ENCODE results near the gene XXYLT1. TPM values are rescaled to one million over a fixed set of nuclear protein-coding genes. Genes with fewer than 3 reads are reported as not detected.

XXYLT1 gene
- total and polyA plus RNA-seq, 10 of the 15 experiments (the other 5 are each of a cell fraction or from before 2014, with no cell fraction given), result 1.2 to 14.2 (median 9.3) TPM

DNA sequence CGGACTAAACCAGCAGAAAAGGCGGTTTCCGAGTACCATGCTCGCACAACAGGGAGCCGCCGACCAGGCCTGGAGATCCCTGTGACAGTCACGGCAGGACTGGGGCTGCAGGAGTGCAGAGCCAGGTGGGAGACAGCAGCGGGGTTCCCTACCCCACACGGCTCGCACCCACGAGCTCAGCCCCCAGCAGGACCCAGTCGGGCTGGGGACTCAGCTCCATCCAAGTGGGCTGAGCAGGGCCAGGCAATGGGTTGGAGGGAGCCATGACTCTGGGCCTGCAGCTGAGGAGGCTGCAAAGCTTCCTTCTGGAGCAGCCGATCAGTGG lies 15.8 kb downstream of the XXYLT1 start:
- CTCF ChIA-PET, result interaction anchor here (0.6 to 5.2 kb wide), 3 partner anchors 149 to 572 kb away, joined by 3 to 35 read pairs (median 3); no protein-coding TSS in a partner anchor
- 95% methylated on average over 13 of the region's 13 CpGs for WGBS (ENCODE audit: insufficient coverage, insufficient replicate concordance, low lambda C conversion rate, missing lambda C conversion rate)
- ATAC-seq (no peak), FAIRE-seq (no peak), DNase-seq (ENCODE audit: low read depth, low spot score) (no peak)
- POLR2A ChIA-PET, result interaction anchor here (1.5 kb wide), 1 partner anchor 126 kb away, joined by 9 read pairs; no protein-coding TSS in a partner anchor
- intact Hi-C loops (cut with micrococcal nuclease; ENCODE audit: unreplicated experiment), result no loop called here
- no peak overlapping the region for H3K27ac ChIP-seq (ENCODE audit: control insufficient read depth, insufficient read depth)
- H3K4me1 ChIP-seq (ENCODE audit: control insufficient read depth, insufficient read depth, low read length), result peaks cover 40% of the 10 kb centered on the region
- H3K36me3 ChIP-seq (ENCODE audit: control insufficient read depth in 2 of 2, insufficient read depth in 2 of 2, low read length in 1 of 2), result no peaks in the 10 kb centered on the region
- H3K27me3 ChIP-seq (replicated peaks in 1 of 2; ENCODE audit: control insufficient read depth in 2 of 2, insufficient read depth in 2 of 2, low read length in 1 of 2), result no peaks in the 10 kb centered on the region
- no peaks in the 10 kb centered on the region for H3K9me3 ChIP-seq (replicated peaks; ENCODE audit: control insufficient read depth, insufficient read depth, low read length)
- BruUV-seq (replicated peaks), result no TSS peak
- H3K4me3 ChIP-seq, result no peak overlapping the region
- H3K4me2 ChIP-seq (ENCODE audit: control insufficient read depth, insufficient read depth), result no peak overlapping the region
- SMC1A ChIA-PET (ENCODE audit: uncharacterized antibody, unreplicated experiment), result interaction anchor here (1.2 to 1.7 kb wide), 2 partner anchors 49 to 126 kb away, joined by 3 to 10 read pairs; no protein-coding TSS in a partner anchor
- no peaks in the 10 kb centered on the region for H4K20me1 ChIP-seq (ENCODE audit: control insufficient read depth, insufficient read depth)
- in situ Hi-C loops (cut with MboI), result loop anchor here (5.0 to 10.0 kb wide), 3 partner anchors 108 to 920 kb away; no protein-coding TSS in a partner anchor
- H3K9ac ChIP-seq (ENCODE audit: control insufficient read depth, insufficient read depth, low read length), result no peak overlapping the region
- H3K79me2 ChIP-seq (ENCODE audit: control insufficient read depth, insufficient read depth, low read length), result peaks cover 13% of the 10 kb centered on the region
- no peak overlapping the region for H2AFZ ChIP-seq (ENCODE audit: control insufficient read depth, low read depth, low read length)
- RAD21 ChIA-PET (ENCODE audit: unreplicated experiment), result interaction anchor here (1.2 to 1.5 kb wide), 3 partner anchors 47 to 572 kb away, joined by 4 to 8 read pairs (median 5); no protein-coding TSS in a partner anchor
- TF ChIP-seq HCFC1 (IDR thresholded peaks at IDR 0.05; ENCODE audit: low read length) (no peak), NBN (IDR thresholded peaks at IDR 0.05) (no peak), EP300 (IDR thresholded peaks at IDR 0.05; ENCODE audit: borderline replicate concordance in 1 of 2, control insufficient read depth in 1 of 2, low read depth in 2 of 2, low read length in 2 of 2) (no peak), RAD21 (IDR thresholded peaks at IDR 0.05; ENCODE audit: insufficient read depth, low read depth, low read length) (no peak), ATF7 (IDR thresholded peaks at IDR 0.05; ENCODE audit: low read depth) (no peak), RFX5 (IDR thresholded peaks at IDR 0.05; ENCODE audit: low read depth, low read length) (no peak), ZNF217 (IDR thresholded peaks at IDR 0.05) (no peak), JUNB (IDR thresholded peaks at IDR 0.05) (no peak), ZZZ3 (IDR thresholded peaks at IDR 0.05; ENCODE audit: control insufficient read depth, insufficient read length, low read depth) (no peak), RBBP5 (conservative IDR thresholded peaks at IDR 0.05) (no peak), SMAD5 (IDR thresholded peaks at IDR 0.05; ENCODE audit: low read depth) (no peak), BCL3 (IDR thresholded peaks at IDR 0.05; ENCODE audit: borderline replicate concordance, insufficient read depth, low read depth, low read length, poor library complexity, severe bottlenecking) (no peak), NFYB (IDR thresholded peaks at IDR 0.05; ENCODE audit: insufficient read depth, low read depth, low read length) (no peak), IRF4 (IDR thresholded peaks at IDR 0.05; ENCODE audit: low read depth, low read length) (no peak), CBX3 (IDR thresholded peaks at IDR 0.05; ENCODE audit: borderline replicate concordance, low read depth) (no peak), JUND (IDR thresholded peaks at IDR 0.05; ENCODE audit: low read depth, low read length) (no peak), SMAD1 (IDR thresholded peaks at IDR 0.05; ENCODE audit: low read depth, partially characterized antibody) (no peak)
